ENCODE measurements around the gene PSMD1.
"Not testable (repeated sequence)": the region's sequence is repeated elsewhere in the genome, so short reads cannot be mapped to it uniquely, and the experiment has no call there.

PSMD1 gene

GRCh38 chr2:231056453-231057416, at the start of gene PSMD1:
PSMD1 (plus strand) TSS chr2:231056867; CDS start chr2:231057026, 159 bp downstream.
- peak; percentile 88 for DNase-seq

DNA sequence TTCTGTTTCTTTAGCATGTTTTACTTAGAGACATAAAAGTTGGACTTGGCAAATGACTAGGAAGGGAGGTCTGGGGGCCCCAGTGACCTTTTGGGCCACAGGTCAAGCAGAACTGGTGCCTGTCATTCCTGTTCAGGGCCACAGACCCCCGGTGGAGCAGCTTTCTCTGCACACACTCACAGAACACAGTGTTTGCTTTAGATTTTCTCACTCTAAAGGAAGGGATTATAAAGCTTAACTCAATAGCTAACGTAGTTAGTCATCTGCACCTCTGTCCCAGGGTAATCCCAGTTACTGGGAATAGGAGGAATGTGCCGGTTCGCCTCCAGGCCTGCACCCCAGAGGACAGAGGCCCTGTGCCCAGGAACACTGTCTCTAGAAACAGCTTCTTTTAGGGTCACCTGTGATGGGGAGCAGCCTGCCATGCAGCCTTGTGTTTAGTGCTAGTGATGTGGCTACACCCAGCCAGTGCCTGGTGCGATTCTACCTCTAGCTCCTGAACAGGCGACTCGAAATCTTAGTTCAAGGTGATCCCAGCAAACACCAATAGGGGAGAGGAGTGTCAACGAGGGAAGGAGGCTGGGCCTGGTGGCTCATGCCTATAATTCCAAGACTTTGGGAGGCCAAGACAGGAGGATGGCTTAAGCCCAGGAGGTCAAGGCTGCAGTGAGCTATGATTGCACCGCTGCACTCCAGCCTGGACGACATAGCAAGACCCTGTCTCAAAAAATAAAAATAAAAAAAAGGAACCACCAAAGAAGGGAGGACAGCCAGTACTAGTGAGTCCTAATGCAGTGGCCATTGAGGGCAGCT, 49.2 kb upstream of the PSMD1 start:
- no peak for DNase-seq

- DNase-seq = no peak
Measured at GRCh38 chr2:231008131-231008530, 48.5 kb upstream of the PSMD1 start.

- DNase-seq = no peak
Measured at GRCh38 chr2:231009236-231009919, 47.3 kb upstream of the PSMD1 start.

GRCh38 chr2:231010201-231010730, 46.4 kb upstream of the PSMD1 start:
- no peak for DNase-seq

DNA sequence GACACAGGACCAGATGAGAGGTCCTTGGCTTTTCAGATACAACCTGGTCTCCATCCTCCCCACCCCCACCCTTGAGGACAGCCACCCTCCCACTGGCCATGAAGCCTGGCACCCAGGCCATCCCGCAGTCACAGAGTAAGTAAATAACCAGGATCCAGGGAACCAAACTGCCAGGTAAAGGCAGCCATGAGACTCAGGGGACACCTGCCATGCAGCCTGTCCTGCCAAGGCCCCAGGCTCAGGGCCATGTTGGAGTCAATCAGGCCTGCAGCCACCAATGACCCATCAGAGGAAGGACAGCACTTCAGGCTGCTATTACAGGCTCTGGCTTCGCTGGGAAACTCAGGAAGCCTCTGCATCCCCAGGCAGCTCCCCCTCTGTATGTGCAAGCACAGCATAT, 45.1 kb upstream of the PSMD1 start:
- DNase-seq = no peak

DNA sequence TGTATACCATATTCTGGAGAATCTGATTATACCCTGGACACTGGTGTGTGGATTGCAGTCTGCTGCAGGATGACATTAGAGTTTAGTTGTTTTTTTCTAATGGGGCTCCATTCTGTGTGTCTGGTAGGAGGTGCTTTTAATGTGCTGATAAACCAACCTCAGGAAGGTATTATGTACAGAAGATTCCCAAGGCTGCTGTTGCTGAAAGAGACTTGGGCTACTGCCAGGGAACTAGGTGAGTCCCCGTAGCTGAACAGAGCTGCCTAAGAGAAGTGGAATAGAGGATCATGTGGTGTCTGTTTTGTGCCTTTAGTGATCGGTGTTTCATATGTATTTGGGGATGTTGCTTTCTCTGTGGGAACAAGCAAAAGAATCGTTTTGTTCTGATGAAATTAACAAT, 44.2 kb upstream of the PSMD1 start:
- no peak for DNase-seq

- no peak for DNase-seq
Measured at GRCh38 chr2:231013820-231014219, 42.8 kb upstream of the PSMD1 start.

DNA sequence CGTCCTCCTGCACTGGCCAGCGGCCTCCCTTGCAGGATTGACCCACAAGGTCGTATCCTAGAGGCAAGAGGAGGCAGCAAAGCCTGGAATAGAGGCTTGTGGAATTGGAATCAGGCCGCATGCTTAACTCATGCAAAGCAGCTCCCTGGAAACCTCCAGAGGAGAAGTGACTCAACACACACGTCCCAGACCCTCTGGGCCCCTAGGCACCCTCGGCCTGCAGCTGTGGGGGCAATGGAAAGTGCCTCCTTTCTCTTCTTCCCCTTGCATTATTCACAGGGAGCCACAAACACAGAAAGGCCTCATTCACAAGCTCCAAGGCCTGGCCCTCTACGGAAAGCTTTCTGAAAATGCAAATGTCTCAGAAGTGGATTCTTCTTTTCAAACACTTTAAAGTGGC, 41.2 kb upstream of the PSMD1 start:
- no peak for DNase-seq

DNA sequence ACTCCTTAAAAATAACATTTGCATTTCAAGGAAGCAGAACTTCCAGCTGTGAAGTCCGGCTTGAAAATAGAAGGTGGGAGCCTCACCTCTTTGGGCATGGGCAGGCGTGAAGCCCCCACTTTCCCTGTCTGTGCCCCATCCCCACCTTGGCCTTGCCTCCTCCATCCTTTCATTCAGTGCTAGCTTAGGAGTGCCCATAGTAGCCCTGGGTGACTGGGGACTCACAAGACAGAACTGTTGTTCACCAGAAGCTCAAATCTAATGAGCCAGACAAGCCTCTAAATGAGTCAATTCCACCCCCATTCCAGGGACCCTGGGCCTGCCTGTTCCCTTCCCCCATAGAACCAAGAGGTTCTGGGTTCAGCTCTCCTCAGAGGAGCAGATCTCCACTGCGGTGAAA, 40.7 kb upstream of the PSMD1 start:
- no peak for DNase-seq

DNA sequence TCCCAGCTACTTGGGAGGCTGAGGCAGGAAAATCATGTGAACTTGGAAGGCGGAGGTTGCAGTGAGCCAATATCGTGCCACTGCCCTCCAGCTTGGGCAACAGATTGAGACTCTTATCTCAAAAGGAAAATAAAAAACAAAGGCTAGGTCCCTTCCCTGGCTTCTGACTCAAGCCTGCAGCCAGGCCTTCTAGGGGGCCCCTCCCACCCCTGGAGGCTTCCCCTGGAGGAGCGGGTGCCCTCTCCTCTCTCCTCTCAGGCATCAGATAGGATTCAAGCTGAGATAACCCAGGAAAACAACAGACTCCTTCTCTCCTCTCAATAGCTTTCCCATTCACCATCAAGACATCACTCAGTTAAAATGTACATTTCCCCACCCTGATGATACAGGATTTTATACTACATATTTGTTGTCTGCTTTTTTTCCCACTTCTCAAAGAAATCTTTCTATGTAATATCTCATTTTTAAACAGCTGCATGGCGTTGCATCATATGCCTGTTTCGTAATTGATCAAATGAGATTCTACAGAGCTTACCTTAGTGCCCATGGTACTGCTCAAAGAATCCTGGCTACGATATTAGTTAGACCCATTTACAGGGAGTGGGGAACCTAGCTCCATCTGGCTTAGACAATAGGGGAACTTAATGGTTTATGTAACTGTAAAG, 40.0 kb upstream of the PSMD1 start:
- DNase-seq = no peak

- DNase-seq = no peak
Measured at GRCh38 chr2:231017231-231017598, 39.5 kb upstream of the PSMD1 start.

DNA sequence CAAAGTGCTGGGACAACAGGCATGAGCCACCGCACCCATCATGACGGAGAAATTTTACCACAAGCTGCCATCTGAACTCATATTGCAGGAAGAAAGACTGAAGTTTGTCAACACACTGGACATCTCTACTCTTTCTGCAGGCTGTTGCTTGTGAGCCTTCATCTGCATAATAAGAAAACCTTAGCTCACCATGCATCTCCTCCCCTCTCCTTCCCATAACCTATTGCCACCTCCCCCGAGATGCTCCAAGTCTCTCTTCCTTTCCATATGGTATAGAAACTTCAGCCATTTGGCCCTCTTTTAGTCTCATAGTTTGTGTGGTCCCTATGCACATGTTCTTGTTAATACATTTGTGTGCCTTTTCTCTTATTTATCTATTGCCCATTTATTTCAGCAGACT, 38.5 kb upstream of the PSMD1 start:
- no peak for DNase-seq

DNA sequence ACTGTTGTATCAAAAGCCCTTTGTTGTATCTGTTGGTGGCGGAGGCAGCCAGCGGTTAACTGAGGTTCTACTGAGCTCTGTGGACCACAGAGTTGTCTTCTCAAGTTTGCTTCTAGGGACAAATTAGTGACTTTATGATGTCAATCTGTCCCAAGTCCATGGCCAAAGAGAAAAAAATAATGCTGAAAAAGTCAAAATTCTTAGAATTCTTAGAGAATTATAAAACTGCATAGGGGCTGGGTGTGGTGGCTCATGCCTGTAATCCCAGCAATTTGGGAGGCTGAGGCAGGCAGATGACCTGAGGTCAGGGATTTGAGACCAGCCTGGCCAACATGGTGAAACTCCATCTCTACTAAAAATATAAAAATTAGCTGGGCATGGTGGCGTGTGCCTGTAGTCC, 31.6 kb upstream of the PSMD1 start:
- not testable (repeated sequence) for DNase-seq

GRCh38 chr2:231028889-231029288, 27.8 kb upstream of the PSMD1 start:
- no peak for DNase-seq

DNA sequence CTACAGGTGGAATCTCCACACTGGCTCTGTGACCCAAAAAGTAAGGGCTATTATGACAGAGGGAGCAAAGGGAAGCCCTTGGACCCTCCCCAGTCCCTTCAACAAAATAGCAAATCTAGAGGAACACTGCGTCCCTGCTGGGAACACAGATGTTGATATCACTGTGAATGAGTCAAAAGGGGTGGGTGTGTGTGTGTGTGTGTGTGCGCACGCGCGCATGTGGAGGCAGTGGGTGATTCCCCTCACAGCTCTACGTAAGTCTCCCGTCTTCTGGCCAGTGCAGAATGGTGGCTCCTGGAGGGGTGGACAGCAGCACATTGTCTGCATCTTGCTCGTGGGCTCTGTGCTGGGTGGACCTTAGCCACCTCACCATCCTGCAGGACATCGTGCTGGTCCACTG, 27.1 kb upstream of the PSMD1 start:
- no peak for DNase-seq

GRCh38 chr2:231030725-231031124, 25.9 kb upstream of the PSMD1 start:
- no peak for DNase-seq

GRCh38 chr2:231032575-231033140, 24.0 kb upstream of the PSMD1 start:
- DNase-seq = no peak

DNA sequence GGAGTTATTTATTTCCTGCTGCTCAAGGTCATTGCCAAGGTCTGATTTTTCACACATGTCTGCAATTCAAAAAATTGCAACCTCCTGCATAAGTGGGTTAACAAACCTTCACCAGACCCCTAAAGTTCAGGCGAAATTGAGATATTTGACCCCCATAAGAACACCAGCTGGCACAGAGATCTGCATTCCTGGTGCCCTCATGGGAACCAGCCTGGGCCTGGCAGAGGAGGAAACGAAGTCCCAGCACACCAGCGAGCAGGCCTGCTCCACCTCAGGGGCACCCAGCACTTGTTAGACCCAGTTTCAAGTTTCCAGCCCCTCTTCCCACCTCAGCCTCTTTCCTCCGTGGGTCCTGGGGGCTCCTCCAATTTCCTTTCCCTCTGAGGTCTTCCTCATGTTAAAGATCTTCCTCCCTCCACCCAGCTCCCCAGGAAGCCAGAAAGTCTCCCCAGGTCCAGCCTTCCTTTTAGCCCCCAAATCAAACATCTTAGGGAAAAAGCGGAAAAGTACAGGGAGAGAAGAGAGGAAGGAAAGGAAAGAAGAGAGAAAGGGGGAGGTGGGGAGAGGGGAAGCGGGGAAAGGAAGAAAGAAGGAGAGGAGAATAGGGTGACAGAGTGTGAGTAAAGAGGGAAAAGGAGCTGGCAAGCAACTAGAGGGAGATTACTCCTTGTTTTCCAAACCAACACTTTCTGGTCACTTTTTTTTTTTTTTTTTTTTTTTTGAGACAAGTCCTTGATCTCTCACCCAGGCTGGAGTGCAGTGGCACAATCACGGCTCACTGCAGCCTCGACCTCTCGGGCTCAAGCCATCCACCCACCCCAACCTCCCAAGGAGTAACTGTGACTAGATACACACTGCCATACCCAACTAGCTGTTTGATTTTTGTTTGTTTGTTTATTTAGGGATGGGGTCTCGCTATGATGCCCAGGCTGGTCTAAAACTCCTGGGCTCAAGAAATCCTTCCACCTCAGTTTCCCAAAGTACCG, 23.2 kb upstream of the PSMD1 start:
- DNase-seq = no peak

DNA sequence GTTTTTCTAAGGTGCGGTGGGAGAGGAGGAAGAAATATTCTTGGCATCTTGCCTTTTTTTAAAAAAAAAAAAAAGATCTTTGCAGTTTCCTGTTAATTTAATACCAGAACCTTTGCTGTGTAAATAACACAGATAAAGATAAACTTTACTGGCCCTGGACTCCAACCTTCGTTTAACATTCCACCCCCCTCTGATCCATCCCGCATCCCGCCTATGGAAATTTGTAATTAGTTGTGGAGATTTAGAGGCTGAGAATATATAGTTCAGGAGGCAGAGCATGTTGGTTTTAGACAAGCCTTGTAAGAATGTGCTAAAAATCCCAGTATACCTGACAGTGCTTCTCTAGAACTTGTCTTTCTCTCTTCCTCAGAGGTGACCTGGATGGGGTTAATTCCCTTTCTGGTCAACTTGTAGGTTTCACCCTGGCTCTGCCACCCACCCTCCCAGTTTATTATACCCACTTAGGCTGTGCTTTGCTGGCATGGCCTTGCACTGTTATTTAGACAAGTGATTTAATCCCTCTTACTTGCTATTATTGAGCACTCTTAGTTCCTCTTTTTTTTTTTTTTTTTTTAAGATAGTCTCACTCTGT, 22.3 kb upstream of the PSMD1 start:
- no peak for DNase-seq

DNA sequence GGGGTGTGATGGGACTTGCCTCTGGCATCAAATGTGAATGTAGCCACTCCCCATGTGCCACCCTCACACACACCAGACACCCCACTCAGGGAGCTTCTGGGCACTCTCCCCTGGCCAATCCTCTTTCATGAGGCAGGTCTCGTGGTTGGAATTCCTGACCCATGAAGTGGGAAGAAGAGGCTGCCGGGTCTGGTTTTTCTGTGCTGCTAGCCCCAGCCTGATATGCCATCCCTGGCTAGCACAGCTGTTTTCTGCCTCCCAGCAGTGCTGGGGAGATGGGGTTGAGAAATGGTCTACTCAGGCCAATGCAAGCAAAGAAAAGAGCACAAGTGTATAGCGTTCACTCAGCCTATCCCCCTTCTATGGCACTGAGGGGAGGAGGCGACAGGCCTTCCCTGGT, 20.5 kb upstream of the PSMD1 start:
- DNase-seq = no peak

Data from NCI-H1092 treated with DMSO at 0.1 percent for 48 hours (cell line).